GM11168 (cell line): Measurements from ENCODE around the gene BICD1.

Experiments
- in situ Hi-C: fragments of 300-500 bp; cut with MboI; formaldehyde crosslinking; loops from one replicate; pipeline ENCODE4 v1.12.0; 2022; ENCODE audit warnings: low sequenced_read_pairs; ENCODE audit not compliant: unreplicated experiment

The BICD1 gene

DNA sequence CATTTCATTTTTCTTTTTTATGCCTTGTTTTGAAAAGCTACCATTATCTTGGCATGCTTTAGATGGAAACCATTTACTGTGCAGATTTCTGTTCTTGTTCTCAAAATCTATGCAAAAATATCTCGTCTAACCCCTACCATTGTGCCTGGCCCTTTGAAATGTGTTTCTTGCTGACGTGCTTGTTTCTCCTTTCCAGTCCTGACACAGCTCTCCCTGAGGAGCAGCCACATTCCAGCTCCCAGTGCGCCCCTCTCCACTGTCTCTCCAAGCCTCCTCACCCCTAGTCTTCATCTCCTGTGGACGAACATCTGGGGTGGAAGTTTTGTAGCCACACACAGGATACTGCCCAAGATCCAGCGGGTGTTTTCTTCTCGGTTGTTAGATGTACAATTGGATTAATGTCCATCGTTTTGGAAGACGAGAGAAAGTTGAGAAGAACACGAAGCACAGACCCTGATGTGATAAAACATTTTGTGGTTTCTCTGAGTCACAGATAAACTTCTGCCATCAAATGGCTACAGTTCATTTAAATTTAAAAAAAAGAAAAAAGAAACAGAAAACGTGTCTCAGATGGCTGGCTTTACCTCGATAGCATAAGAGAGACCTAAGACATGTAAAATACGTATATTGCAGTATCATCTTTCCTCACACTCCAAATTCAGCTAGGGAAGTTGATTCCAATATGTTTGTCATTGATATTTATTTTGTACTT is 270.9 kb downstream of the BICD1 start:
- in situ Hi-C loops: no loop called here

DNA sequence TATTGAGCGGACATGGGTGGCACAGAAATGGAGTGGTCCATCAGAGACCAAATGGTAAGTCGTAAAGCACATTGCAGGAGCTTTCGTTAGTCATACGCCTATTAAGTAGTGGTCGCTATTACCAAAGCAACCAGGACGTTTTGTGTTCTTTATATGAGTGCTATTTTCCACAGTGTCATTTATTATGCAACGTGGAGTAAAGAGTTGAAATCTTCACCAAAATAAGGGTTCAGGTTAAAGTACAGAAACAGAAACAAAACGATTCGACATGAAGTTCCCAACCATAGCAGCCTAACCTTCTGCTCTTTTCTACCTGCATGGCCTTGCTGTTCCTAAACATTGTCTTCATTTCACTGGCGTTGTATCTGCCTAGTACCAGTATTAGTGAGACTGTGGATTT is 272.6 kb downstream of the BICD1 start:
- in situ Hi-C loops: no loop called here

DNA sequence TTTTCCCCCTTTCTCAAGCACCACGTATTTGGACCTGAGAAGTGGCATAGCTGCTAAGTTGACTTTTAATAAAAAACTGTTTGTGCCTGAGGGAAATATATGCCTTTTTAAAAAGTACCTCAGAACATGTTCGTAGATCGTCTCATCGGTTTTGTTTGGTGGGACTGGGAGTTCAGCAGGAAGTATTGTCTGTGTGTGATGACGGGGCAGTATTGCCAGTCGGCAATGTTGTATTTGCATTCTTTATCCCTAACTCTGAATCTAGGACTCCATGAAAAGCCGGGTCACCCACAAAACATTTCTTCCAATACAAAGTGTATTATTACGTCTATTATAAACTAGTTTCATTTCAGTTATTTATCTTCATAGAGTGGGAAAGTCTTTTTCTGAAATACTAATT is 273.0 kb downstream of the BICD1 start:
- in situ Hi-C loops: no loop called here

DNA sequence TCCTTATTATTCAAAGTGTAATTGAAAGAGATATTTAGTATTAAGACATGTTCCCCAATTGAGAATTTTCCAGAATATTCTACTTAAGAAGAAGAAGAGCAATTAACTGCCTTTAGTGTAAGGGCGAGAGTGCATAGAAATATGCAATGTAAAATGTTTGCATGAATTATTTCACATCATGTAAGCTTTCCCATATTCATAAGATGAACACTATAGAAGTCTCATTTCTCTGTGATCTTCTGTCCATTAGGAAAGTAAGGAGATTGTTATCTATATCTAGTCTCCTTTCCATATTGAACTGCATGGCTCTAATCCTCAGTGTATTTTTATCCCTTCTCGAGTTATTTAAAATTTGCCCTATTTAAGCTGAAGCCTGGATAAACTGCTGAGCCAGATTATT is 275.6 kb downstream of the BICD1 start:
- in situ Hi-C loops: no loop called here

DNA sequence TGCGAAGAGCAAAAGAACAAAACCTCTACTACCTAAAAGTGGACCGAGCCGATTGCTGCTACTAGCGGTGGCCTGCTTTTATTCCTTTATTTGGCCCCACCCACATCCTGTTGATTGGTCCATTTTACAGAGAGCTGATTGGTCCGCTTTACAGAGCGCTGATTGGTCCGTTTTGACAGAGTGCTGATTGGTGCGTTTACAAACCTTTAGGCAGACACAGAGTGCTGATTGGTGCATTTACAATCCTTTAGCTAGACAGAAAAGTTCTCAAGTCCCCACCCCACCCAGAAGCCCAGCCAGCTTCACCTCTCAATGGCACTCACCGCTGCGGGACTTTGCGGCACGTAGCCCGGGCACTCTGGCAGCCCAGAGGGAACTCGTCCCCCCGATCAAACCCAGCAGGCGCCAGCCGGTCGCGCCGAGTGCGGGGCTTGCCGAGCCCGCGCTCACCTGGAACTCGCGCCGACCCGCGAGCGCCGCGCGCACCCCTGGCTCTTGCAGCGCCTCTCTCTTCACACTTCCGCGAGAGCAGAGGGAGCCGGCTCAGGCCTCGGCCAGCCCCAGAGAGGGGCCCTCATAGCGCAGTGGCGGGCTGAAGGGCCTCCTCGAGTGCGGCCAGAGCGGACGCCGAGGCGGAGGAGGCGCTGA is 284.0 kb downstream of the BICD1 start:
- in situ Hi-C loops: no loop called here

DNA sequence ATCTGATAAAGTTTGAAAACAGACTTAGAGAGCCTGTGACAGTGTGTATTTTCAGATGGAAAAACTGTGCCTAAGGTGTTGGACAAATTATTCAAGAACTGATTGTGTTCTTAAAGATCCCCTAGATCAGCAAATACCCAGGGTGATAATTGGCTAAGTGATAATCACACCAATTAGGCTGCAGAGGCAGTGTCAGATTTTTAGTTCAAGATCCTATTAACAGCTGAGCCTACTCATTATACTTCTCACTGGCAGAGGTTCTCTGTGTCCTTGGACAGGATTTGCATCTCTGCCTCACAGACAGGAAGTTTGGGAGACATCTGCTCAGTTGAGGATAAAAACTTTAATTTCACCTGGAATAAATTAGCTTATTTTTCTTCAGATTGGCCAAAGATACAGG is 288.4 kb downstream of the BICD1 start:
- in situ Hi-C loops: no loop called here

DNA sequence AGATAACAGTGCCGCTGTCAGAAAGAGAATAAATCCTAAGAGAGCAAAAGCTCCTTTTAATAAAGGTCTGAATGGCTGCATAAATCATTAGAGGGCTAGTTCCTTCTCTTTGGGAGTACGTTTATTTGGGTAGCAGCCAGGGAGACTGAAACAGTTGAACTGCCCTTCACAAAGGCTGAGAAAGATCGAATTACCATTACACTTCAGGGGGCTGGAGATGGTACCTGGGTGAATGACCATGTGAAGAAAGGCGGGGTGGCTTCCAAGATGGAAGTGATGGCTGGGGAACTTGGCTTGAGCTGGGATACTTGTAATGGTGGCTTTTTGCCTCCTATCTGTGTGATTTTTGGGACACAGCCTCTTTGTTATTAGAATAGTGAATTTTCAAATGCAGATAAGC is 291.0 kb downstream of the BICD1 start:
- in situ Hi-C loops: no loop called here

DNA sequence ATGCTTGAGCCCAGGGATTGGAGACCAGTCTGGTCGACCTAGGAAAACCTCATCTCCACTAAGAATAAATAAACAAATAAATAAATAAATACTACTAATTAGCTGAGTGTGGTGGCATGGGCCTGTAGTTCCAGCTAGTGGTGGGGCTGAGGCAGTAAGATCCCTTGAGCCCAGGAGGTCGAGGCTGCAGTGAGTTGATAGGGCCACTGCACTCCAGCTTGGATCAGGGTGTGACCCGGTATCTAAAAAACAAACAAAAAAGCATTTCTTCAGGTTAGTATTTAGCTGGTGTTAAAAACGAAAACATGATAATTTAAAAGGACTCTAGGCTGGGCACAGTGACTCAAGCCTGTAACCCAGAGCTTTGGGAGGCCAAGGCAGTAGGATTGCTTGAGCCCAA is 291.5 kb downstream of the BICD1 start:
- in situ Hi-C loops: no loop called here

DNA sequence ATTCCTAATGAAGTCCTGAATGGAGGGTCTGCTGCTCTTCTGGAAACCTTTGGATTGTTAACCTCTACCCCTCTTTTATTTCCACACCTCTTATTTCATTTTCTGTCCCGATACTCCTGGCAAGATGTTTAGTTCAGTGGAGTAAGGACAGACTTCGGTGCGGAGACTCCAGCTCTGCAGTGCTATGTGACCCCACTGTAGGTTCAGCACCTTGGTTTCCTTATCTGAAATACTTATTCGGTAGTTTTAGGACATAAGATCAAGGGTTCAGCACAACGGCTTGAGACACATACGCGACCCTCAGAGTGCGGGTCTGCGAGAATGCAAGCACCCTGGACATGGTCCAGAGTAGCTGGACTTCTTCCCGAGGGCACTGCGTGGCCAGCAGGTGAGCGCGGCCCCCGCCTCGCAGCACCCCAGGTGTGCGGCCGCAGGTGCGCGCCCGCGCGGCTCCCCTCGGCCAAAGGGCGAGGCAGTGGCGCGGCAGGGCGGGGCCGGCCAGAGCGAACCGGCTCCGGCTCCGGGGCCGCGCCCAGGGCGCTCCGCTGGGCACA is 292.2 kb downstream of the BICD1 start:
- in situ Hi-C loops: no loop called here

DNA sequence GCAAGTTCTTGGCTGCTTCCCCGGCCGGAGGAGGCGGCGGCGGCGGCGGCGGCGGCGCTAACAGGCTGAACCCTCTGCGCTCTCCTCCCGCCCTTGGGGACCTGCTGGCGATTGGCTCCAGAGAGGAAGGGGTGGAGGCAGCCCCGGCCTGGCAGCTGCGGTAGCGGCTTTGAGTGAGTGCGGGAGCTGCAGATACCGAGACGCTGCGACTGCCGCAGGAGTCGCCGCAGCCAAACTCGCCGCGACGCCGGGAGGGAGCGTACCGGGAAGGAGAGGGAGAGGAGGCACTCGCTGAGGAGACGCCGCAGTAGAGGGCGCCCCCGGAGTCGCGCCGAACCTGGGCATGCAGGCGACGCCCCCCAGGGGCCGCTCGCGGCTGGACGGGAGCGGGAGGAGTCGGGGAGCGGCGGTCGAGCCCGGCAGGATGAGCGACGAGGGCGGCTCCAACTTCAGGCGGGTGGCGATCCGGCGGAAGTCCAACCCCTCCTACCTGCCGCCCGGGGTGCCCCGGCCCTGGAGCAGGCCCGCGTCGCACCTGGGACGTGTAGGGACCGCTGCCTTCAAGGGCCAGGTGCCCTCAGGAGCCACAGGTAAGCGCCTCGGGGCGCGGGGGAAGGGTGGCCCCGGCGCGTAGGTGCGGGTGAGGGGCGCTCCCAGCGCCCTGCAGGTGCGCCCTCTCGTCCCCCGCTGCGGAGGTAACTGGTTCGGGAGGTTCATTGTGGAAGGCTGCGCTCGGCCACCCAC is 292.9 kb downstream of the BICD1 start, which contains the start of gene FGD4:
TSS of gene FGD4 (plus strand) at position 189 of the 744 bp plus-strand sequence.
- in situ Hi-C loops: no loop called here

DNA sequence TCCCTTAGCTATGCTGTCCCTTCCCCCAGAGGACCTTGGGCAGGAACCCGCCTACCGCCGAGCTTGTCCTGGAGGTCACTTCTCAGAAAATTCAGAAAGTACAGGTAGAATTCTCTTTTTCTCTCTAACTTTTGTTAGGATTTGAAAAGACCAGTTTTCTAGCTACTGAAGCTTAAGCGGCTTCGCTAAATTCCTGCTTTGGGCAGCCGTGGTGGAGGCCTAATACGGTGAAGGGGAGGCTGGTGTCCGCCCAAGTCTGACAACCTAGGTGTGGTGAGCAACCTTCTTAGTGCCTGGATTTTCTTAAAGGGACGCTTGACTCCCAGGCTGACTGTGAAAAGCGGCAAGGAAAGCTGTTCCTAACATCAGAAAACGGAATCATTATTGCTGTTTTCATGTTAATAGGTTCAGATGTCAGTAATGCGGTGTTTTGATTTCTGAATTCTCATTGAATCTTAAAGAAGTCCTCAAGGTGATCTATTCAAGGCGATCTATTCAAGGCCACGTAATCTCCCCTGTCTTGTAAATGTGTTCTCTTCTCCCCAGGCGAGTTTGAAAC is 293.5 kb downstream of the BICD1 start:
- in situ Hi-C loops: no loop called here

DNA sequence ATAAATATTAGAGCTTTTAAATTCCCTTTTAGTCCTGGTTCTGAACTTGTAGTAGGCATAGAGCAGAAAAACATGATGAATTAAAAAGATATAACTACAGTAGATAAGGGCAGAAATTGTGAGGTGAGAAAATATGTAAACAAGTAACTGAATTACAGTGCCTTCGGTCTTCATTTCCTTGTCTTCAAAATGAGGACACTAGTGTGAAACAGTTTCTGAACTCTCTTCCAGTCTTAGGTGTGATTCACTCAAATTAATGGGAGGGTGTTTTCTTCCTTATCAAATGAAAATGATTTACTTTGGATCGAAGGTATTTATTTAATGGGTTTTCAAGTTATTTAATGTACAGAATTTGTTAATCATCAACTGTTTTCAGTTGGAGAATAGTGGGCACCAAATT is 294.2 kb downstream of the BICD1 start:
- in situ Hi-C loops: no loop called here

DNA sequence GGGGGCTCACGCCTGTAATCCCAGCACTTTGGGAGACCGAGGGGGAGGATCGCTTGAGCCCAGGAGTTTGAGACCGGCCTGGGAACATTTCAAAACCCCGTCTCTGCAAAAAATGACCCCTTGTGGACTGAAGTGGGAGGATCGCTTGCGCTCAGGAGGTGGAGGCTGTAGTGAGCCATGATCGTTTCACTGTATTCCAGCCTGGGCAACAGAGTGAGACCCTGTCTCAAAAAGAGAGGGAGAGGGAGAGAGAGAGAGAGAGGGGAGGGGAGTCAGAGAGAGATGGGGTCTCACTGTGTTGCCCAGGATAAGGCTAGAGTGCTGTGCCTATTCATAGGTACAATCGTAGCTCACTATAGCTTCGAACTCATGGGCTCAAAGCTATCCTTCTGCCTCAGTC is 295.5 kb downstream of the BICD1 start:
- in situ Hi-C loops: no loop called here

DNA sequence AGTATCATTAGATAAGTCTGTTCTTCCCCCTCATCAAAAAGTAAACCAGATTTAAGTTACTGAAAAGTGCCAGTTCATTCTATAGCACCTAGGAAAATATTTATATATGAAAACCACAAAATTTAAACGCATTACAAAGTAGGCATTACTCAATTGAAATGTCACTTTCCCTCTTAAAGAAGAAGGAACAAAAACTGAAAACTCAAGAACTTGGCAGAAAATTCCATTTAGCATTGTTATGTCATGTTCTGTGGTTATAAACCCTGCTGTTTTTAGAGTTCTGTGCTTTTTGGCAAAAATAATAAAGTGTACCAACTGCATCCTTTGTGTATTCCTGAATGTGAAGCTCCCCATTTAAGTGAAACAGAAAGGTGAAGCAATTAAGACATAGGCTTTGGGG is 296.3 kb downstream of the BICD1 start:
- in situ Hi-C loops: no loop called here

DNA sequence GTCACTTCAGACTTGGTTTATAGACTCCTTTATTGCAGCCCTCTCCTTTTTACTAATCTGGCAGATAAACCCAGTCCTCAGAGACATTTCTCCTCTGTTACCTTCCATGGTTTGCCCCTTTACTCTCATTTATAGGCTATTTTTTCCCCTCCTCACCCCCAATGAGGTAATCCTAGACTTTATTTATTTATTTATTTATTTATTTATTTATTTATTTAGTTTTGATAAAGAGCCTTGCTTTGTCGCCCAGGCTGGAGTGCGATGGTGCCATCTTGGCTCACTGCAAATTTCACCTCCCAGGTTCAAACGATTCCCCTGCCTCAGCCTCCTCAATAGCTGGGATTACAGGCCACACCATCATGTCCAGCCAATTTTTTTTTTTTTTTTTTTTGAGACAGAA is 301.1 kb downstream of the BICD1 start:
- in situ Hi-C loops: no loop called here

DNA sequence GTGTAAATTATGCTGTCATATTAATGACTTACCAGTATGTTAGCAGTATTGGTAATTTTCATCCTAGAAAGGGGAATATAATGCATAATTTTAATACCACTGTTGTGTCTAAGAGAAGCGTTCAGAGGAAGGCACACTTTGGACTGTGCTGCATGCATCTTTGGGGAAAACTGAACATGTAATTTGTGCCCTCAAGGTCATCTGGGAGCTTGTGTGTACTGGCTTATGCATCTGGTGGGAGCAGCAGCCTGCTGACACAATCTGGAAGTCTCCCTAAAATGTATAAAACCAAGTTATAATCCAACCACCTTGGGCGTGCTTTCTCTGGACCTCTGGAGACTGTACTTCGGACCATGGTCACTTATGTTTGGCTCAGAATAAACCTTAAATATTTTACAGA is 306.8 kb downstream of the BICD1 start:
- in situ Hi-C loops: no loop called here

DNA sequence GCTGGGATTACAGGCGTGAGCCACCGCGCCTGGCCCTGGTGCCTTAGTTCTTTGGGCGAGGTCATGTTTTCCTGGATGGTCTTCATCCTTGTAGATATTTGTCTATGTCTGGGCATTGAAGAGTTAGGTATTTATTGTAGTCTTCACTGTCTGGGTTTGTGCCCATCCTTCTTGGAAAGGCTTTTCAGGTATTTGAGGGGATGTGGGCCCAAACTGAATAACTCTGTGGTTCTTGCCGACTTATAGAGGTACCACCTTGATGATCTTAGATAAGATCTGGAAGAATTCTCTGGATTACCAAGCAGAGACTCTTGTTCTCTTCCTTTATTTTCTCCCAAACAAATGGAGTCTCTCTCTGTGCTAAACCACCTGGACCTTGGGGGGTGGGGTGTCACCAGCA is 311.6 kb downstream of the BICD1 start:
- in situ Hi-C loops: no loop called here

DNA sequence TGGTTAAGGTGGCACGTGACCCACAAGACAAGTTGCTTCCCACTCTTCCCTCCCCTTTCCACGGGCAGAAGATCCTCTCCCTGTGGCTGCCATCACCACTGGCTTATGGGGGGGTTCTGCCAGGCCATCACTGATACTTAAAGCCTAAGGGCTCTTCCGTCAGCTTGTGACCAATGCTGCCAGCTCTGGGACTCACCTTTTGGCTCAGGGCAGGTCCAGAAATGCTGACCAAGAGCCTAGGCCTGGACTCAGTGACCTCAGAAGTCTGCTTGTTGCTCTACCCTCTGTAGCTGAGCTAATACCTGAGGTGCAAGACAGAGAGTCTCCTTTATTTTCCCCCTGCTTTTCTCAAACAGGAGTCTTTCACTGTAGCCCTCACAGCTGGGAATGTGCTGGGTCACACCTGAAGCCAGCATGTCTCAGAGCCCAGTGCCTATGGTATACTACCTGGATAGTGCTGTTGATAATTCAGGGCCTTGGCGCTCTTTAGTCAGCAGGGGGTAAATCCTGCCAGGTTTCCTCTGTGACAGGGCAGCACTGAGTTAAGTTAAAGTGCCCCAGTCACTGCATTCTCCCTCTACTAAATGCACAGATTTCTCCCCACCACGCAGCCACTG is 312.4 kb downstream of the BICD1 start:
- in situ Hi-C loops: no loop called here

DNA sequence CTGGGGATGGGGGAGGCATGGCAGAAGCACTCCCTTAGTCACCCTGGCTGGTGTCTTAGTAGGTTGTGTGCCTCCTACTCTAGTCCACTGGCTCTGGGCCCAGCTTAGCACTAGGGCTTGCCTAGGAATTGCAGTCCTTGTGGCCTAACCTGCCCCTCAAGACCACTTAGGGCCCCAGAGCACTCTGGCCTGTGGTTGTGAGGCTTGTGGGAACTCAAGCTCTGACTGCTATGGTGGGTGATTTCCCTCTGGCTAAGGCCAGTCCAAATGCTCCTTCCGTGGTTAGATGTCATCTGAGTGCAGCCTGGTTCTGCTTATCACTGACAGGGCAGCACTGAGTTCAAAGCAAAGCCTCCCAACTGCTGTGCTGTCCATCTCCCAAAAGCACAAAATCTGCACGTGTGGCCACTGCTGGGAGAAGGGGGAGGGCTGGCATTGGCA is 312.9 kb downstream of the BICD1 start:
- in situ Hi-C loops: no loop called here

DNA sequence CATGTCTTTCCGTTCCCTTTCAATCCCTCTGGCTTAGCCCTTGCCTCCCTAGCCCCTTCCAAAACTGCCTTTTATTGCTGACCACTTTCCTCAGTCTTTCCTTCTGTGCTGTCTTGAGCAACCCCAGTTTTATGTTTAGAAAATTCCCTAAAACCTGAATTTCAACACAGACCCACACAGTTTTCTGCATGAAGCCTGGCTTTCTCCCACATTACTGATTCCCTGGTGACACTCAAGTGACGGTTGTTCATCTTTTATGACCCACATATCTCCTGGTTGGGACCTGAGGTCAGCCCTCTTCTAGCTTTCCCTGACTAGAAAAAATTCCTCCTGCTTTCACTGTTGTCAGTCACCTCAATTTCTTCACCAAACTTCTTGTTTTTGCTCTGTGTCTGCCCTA is 313.7 kb downstream of the BICD1 start:
- in situ Hi-C loops: no loop called here
